Right ventricle myocardium superior (tissue), 1 donor: ENCODE measurements around the gene OTP. TPM values are rescaled to one million over a fixed set of nuclear protein-coding genes. Genes with fewer than 3 reads are reported as not detected.
"Not testable (repeated sequence)": the region's sequence is repeated elsewhere in the genome, so short reads cannot be mapped to it uniquely, and the experiment has no call there.

Source experiments
- ATAC-seq: fragments of 200-7000 bp; cut with Tn5 transposase; one replicate; pipeline ENCODE4 v1.9.1; 2020; ENCODE audit warnings: mild to moderate bottlenecking; ENCODE audit not compliant: poor library complexity
- DNase-seq: peaks from one replicate; pipeline ENCODE4 v3.0.0-alpha.2; 2020
- intact Hi-C: fragments of 100-400 bp; cut with DNase I; formaldehyde crosslinking; loops from one replicate; pipeline ENCODE4 v1.11.2; 2022
- total RNA-seq: library from RNA; stranded (reverse); fragmentation: NEBNext Ultra II Directional; extraction: Animal tissue kit (Norgen Biotek cat#: 25700); gene quantifications from one replicate; pipeline ENCODE4 v1.2.1, GENCODE V29; 2021
- donor health status: DM: no; HTN: yes; CAD: no; lungs with severe emphysema.

Gene OTP
- total RNA-seq, 1 donor from 2014 or later, result not detected

GRCh38 chr5:77627869-77628674 lies 10.4 kb downstream of the OTP start:
- intact Hi-C loops, result no loop called here
- ATAC-seq, result no peak
- DNase-seq, result no peak

GRCh38 chr5:77623203-77623740 lies 15.2 kb downstream of the OTP start:
- DNase-seq (no peak), ATAC-seq (no peak)
- intact Hi-C loops, result no loop called here

- DNase-seq (no peak), ATAC-seq (no peak)
- intact Hi-C loops, result no loop called here
These were observed 17.1 kb downstream of the OTP start for GRCh38 chr5:77621440-77621839.

GRCh38 chr5:77620405-77620804 lies 18.1 kb downstream of the OTP start:
- intact Hi-C loops, result no loop called here
- DNase-seq (no peak), ATAC-seq (no peak)

- ATAC-seq (no peak), DNase-seq (no peak)
- intact Hi-C loops, result no loop called here
These were observed 21.6 kb downstream of the OTP start for GRCh38 chr5:77616920-77617319.

GRCh38 chr5:77608927-77609326 lies 29.6 kb downstream of the OTP start:
- DNase-seq, ATAC-seq, intact Hi-C loops: not testable (repeated sequence)

GRCh38 chr5:77607324-77607723 lies 31.2 kb downstream of the OTP start:
- no peak for ATAC-seq
- no peak for DNase-seq
- intact Hi-C loops, result no loop called here

- no peak for ATAC-seq
- intact Hi-C loops, result no loop called here
- DNase-seq, result no peak
These were observed 32.2 kb downstream of the OTP start for GRCh38 chr5:77606279-77606678.

GRCh38 chr5:77599679-77600078 lies 38.8 kb downstream of the OTP start:
- intact Hi-C loops, result no loop called here
- no peak for ATAC-seq

GRCh38 chr5:77590347-77590746 lies 48.2 kb downstream of the OTP start:
- DNase-seq (no peak), ATAC-seq (no peak)
- intact Hi-C loops, result no loop called here

More at GRCh38 chr5:77599679-77600078, 38.8 kb downstream of the OTP start:
- DNase-seq, result no peak

- DNase-seq (no peak), ATAC-seq (no peak)
- intact Hi-C loops, result no loop called here
These were observed 50.3 kb downstream of the OTP start for GRCh38 chr5:77588175-77588574.

GRCh38 chr5:77586101-77586500 lies 52.4 kb downstream of the OTP start:
- ATAC-seq (no peak), DNase-seq (no peak)
- intact Hi-C loops, result no loop called here

- intact Hi-C loops, DNase-seq, ATAC-seq: not testable (repeated sequence)
These were observed 56.4 kb downstream of the OTP start for GRCh38 chr5:77582143-77582542.

Other genes with a start within 250 kb of the OTP start
- gene WDR41, start 146.4 kb downstream of the OTP start, total RNA-seq, result 23.8 TPM
- 114 TPM for gene TBCA, start 137.6 kb upstream of the OTP start, total RNA-seq